Ramos (cell line): ENCODE data around the gene C1GALT1.
"Not testable (repeated sequence)": the region's sequence is repeated elsewhere in the genome, so short reads cannot be mapped to it uniquely, and the experiment has no call there.

Source experiments
- in situ Hi-C: fragments of 300-500 bp; cut with MboI; formaldehyde crosslinking; loops from one replicate; pipeline ENCODE4 v1.14.3; 2022; ENCODE audit warnings: low sequenced_read_pairs; ENCODE audit not compliant: unreplicated experiment

C1GALT1 gene

DNA sequence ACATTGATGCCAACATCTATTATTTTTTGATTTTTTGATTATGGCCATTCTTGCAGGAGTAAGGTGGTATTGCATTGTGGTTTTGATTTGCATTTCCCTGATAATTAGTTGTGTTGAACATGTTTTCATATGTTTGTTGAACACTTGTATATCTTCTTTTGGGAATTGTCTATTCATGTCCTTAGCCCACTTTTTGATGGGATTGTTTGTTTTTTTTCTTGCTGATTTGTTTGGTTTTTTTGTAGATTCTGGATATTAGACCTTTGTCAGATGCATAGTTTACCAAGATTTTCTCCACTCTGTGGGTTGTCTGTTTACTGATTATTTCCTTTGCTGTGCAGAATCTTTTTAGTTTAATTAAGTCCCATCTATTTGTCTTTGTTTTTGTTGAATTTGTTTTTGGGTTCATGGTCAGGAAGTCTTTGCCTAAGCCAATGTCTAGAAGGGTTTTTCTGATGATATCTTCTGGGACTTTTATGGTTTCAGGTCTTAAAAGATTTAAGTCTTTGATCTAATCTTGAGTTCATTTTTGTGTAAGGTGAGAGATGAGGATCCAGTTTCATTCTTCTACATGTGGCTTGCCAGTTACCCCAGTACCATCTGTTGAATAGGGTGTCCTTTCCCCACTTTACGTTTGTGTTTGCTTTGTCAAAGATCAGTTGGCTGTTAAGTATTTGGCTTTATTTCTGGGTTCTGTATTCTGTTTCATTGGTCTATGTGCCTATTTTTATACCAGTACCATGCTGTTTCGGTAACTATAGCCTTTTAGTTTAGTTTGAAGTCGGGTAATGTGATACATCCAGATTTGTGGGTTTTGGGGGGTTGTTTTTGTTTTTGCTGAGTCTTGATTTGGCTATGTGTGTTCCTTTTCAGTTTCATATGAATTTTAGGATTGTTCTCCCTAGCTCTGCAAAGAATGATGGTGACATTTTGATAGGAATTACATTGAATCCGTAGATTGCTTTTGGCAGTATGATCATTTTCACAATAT lies 10.7 kb downstream of the C1GALT1 start:
- in situ Hi-C loops, result not testable (repeated sequence)

DNA sequence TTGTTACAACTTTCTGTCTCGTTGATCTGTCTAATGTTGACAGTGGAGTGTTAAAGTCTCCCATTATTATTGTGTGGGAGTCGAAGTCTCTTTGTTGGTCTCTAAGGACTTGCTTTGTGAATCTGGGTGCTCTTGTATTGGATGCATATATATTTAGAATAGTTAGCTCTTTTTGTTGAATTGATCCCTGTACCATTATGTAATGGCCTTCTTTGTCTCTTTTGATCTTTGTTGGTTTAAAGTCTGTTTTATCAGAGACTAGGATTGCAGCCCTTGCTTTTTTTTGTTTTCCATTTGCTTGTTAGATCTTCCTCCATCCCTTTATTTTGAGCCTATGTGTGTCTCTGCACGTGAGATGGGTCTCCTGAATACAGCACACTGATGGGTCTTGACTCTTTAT lies 17.2 kb downstream of the C1GALT1 start:
- in situ Hi-C loops, result not testable (repeated sequence)

DNA sequence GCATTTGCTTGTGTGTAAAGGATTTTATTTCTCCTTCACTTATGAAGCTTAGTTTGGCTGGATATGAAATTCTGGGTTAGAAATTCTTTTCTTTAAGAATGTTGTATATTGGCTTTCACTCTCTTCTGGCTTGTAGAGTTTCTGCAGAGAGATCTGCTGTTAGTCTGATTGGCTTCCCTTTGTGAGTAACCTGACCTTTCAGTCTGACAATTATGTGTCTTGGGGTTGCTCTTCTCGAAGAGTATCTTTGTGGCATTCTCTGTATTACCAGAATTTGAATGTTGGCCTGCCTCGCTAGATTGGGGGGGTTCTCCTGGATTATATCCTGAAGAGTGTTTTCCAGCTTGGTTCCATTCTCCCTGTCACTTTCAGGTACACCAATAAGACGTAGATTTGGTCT lies 17.9 kb downstream of the C1GALT1 start:
- in situ Hi-C loops, result not testable (repeated sequence)

DNA sequence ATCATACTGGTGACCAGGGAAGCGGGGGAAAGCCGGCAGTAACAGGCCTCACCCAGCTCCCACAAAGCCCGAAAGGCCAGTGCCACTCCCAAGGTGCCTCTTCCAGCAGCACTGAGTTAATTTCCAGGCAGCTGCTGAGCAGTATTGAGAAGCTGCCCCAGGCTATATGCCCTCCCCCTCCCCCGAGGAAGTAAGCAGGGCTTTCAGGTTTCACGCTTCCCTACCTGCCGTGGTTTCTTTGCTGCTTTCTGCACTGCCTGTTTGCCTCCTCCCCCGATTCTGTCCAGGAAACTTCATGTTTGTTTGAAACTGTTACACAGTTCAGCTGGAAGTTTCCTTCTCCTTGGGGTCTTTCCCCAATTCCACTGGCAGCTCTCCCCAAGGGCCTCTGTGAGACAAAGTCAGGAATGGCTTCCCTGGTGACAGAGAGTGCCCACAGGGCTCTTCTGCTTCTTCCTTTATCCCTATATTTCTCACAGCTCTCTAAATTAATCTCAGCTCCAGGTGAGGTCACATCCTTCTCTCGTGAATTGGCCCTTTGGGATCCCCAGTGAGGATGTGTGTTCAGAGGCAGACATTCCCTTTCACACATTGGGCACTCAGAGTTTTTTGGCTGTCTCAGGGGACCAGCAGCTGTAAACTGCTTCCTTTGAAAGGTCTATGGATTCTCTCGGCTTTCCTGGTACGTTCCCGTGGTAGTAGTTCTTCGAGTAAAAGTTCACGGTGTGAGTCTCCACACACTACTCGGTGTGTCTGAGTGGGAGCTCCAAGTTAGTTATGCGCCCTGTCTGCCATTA lies 19.4 kb downstream of the C1GALT1 start:
- in situ Hi-C loops, result no loop called here

DNA sequence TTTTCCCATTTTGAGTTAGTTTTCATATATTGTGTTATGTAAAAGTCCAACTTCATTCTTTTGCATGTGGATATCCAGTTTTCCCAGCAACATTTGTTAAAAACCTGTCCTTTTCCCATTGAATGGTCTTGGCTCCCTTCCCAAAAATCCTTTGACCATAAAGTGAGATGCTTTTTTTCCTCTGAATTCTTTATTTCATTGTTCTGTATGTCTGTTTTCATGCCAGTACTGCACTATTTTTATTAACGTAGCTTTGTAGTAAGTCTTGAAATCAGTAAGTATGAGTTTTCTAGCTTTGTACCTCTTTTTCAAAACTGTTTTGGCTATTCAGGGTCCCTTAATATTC lies 20.0 kb downstream of the C1GALT1 start:
- in situ Hi-C loops, result no loop called here

DNA sequence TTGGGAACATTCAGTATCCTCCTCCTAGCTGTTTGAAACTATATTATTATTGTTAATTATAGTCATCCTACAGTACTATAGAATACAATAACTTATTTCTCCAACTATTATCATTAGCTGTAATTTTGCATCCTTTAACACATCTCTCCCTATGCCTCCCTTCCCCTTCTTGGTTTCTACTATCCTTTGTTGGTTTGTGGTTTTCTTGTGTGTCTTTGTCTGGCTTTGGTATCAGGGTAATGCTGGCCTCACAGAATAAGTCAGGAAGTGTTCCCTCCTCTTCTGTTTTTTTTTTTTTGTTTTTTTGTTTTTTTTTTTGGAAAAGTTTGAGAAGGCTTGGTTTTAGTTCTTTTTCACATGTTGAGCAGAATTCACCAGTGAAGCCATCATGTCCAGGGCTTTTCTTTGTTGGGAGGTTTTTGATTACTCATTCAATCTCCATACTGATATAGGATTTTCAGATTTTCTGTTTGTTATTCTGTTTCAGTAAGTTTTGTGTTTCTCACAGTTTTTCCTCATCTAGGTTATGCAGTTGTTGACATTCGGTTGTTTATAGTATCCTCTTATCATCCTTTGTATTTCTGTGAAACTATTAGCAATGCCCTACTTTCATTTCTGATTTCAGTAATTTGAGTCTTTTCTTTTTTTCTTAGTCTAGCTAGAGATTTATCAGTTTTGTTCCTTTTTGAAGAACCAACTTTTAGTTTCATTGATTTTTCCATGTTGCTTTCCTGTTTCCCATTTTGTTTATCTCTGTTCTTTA lies 21.6 kb downstream of the C1GALT1 start:
- in situ Hi-C loops, result no loop called here

DNA sequence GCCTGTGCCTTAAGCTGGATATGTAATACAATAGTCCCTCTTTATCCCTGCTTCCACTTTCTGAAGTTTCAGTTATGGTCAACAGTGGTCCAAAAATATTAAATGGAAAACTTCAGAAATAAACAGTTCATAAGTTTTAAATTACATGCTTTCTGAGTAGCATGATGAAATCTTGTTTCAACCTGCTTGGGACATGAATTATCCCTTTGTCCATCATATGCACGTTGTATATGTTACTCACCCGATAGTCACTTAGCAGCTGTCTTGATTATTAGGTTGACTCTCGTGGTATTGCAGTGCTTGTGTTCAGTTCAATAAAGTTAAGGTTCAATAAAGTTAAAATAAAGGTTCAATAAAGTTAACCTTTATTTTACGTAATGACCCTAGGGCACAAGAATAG lies 25.5 kb downstream of the C1GALT1 start:
- in situ Hi-C loops, result no loop called here

DNA sequence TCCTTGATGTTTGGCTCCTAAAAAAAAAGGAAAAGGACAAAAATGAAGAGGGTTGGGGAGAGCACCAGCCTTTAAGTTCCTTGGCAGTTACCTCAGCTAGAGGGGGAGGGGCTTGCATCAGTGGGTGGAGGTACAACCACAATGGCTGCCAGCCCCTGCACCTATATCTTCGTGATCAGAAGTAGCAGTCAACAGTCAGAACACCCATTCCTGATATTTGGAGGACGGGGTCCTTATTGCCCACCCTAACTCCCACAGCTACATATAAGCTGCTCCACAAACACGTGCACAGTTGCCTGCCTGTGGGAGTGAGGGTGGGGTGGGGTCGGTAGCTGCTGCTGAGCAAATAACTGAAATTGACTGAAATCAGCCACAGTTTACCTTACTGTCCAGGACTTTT lies 26.2 kb downstream of the C1GALT1 start:
- in situ Hi-C loops, result no loop called here

DNA sequence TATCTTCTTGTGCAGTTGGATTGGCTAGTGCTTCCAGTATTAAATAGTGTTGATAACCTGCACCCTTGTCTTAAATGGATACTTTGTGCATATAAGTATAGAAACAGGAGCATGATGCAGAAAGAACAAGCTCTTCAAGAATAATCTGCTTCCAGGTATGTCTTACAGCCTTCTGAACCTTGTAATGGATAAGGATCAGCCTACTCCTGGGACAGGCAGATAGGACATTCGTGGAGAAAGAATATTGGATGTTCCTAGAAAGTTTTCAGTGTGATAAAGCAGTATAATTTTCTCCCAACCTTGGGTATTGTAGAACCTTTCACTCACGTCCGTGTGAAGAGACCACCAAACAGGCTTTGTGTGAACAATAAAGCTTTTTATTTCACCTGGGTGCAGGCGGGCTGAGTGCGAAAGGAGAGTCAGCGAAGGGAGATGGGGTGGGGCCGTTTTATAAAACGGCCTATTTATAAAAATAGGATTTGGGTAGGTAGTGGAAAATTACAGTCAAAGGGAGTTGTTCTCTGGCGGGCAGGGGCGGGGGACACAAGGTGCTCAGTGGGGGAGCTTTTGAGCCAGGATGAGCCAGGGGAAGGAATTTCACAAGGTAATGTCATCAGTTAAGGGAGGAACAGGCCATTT lies 27.2 kb downstream of the C1GALT1 start:
- in situ Hi-C loops, result no loop called here

DNA sequence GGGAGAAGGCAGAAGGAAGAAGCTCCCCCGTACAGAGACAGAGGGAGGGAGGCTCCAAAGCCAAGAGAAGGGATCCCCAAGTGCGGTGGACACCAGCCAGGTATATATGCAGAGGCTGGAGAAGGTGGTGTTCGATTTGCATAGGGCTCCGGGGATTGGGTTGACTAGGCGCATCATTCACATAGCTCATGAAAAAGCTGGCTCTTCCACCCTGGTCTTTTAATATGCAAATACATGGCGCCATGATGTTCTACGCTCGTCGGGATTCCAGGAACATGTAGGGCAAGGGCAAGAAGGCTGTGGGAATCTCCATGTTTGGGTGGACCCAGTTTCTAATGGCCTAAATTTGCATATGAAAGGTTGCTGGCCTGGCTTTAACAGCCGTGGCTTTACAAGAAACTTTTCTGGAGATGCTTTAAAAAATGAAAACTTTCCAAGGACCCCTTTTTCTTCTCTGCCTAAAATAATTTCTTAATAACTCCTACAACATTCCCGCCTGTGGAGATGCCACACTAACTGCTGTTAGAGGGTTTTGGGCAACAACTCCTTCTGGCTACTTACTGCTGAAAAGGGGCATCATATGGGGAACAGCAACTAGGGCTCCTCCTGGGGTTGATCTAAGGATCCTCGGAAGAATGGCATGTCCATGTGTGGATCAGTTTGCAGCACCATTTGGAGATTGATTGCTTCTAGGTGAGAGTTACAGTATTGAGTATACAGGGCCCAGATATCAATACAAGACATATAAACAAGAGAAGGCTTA lies 28.3 kb downstream of the C1GALT1 start:
- in situ Hi-C loops, result no loop called here

DNA sequence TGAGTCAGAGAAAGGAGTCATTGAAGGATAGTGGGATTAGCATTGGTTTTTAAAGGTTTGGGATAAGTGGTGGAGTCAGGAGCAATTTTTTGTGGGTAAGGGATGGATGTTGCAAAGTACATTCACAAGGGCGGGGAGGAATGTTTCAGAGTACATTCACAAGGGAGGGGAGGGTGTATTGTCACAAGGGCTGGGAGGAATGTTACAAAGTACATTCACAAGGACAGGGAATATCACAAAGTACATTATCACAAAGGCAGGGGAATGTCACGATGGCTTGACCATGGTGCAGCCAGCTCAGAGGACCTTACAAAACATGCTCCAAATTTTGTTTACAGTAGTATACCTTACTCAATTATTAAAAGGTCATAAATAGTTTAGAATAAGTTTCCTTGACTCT lies 30.3 kb downstream of the C1GALT1 start:
- in situ Hi-C loops, result no loop called here

DNA sequence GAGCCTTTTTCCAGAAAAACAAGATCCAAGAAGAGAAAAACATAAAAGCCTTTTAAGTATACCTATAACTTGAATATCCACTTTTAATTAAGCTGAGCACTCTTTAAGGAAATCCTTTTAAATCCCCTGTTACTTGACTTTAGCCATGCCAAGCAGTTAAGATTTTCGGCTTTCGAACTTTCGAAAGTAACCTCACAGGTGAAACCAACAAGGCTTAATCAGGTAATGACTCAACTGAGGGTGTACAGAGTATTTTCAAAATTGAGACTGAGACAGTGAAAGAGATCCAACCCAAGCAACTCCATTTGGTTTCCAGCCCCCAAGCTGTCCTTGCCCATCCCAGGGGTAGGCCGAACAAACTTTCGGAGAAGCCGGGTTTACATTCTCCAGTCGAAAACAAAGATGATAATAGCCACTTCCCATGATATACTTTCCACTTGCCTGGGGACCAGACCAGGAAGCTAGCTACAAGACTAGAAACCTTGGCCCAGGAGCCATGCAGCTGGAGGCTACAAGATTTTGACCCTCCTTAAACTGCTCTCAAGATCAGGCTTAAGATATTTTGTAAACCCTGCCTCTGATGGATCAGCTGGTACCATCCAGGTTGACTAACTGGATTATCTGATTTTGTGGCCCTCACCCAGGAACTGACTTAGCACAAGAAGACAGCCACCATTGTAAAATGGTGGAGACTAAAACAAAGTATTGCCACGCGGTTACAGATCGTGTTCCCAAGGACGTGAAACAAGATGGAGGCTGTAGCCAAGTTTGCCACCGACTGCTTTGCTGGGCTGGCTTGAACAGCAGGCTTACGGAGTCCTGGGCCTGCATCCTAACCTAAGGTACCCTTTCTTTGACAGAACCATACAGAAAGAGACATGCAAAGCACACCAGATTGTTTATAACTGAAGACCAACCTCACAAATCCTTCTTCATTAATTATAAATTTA lies 32.3 kb downstream of the C1GALT1 start:
- in situ Hi-C loops, result no loop called here

DNA sequence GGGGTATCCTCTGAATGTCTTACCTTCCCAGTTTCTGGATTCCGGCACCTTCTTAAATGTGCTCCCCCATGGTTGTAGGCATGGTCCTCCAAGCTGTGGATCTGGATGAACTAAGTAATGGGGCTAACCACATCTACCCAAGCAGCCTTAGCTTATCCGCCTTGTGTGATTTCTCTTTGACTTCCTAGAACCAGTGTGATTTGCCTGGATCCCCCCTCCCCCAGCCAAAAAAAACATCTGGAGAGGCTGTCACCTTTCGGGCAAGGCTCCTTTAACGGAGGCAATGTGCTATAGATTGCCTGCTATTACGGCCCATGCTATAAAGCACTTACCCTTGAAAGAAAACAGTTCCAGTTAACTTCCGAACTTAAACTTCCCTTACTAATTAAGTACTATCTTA lies 33.9 kb downstream of the C1GALT1 start:
- in situ Hi-C loops, result no loop called here

DNA sequence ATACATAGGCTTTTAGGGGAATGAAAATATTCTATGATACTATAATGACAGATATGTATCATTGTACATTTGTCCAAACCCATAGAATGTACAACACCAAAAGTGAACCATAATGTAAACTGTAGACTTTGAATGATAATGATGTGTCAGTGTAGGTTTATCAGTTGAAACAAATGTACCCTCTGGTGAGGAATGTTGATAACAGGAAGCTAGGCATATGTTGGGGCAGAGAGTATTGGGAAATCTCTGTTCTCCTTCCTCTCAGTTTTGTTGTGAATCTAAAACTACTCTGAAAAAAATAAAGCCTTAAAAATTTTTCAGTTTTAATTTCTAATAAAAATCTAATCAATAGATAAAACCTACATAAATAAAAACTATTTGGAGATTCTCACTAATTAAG lies 36.9 kb downstream of the C1GALT1 start:
- in situ Hi-C loops, result no loop called here

DNA sequence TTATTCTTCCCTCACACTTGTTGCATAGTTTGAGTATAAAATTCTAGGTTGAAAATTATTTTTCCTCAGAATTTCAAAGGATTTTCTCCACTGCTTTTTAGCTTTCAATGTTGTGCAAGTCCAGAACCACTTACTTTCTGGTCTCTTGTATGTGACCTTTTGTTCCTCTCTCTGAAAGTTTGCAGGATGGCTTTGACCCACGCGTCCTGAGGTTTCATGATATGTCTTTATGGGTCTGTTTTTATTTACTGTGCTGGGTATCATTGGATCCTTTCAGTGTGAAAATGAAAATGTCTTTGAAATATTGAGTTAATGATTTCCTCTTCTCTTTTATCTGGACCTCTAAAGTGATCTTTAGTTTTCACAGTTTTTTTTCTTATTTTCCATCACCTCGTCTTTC lies 38.5 kb downstream of the C1GALT1 start:
- in situ Hi-C loops, result no loop called here

DNA sequence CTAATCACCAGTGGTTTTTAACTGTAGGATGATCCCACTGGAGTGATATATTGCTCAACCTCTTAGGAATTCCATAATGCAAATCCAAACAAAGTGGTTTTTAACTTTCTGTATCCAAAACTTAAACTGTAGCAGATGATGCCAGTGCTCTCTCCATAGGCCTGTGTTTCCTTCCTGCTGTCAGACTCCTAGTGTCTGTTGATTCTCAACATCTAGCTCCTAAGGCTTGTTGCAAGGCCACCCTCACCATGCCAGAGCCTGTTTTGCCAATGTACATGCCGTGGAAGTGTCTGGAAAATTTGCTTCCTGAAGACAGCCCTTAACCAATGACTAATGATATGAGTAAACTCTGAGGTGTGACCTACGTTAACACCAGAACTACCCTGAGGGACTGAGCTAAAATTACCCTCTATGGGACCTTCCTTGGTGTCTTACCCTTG lies 39.3 kb downstream of the C1GALT1 start:
- in situ Hi-C loops, result no loop called here

DNA sequence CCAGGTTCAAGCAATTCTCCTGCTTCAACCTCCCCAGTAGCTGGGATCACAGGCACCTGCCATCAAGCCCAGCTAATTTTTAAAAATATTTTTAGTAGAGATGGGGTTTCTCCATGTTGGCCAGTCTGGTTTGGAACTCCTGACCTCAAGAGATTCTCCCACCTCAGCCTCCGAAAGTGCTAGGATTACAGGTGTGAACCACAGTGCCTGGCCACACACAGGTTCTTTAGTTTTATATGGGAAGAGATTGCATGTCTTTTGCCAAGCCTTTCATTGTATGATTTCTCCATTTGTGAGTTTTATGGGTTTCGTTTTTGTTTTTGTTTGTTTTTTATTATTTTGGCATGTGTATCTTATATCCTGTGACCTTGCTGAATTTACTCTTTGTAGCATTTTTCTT lies 40.9 kb downstream of the C1GALT1 start:
- in situ Hi-C loops, result no loop called here

DNA sequence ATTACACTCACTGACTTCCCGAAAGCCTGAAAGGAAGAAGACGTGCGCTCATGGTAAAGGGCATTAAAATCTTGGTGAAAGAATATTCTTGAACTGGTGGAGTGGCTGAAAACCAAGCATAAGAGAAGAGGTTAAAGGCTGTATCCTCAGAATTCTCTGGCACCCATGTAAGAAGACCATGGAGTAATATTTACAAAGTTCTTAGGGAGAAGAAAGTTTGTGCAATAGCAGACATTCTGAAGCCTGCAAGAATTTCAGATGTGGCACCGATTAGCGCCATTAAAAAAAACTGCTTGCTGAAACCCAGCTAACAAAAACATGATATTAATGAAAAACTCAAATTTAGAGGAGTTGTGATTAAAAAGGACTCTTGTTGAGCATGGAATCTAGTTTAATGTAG lies 44.1 kb downstream of the C1GALT1 start:
- in situ Hi-C loops, result no loop called here
